Thyroid gland (tissue), 4 donors: ENCODE data around the gene RAVER2.

ENCODE experiments used
- POLR2A ChIP-seq, 2 donors: fragments of 450-650 bp; IDR thresholded peaks; one replicate each; pipeline ENCODE4 v1.6.1; 2017; ENCODE audit warnings: antibody characterized with exemption in 2 of 2, mild to moderate bottlenecking in 2 of 2, moderate library complexity in 1 of 2
- TF ChIP-seq, protein P1 (sequence below), 6 experiments: fragments of 200-600 bp in 3 of 6; fragments of 450-650 bp in 3 of 6; sonication (generic) in 3 of 6; IDR thresholded peaks; one replicate each; pipeline ENCODE4 v1.5.1; 2016 to 2019; ENCODE audit warnings: antibody characterized with exemption in 6 of 6, mild to moderate bottlenecking in 2 of 6, inconsistent platforms in 1 of 6, moderate library complexity in 1 of 6

DNA sequence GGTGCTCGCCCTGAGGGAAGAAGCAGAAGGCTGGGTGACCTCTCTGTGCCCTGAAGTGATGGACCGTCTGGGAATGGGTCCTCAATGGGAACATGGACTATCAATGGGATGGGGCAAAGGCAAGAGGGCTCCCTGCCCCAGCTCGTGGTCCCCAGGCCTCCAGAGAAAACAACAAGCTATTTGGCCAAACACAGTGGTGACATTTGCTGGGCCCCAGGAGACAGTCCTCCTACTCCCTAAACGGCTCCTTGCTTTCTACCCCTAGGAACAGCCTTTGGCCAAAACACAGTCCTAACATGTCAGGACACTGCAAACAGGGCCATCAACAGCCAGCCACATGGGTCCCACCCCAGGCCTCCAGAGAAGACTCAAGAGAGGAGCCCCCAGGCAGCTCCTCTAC, 102.8 kb downstream of the RAVER2 start:
- no peak for TF ChIP-seq POLR2A (IDR thresholded peaks at IDR 0.05)
- TF ChIP-seq, protein P1, sequence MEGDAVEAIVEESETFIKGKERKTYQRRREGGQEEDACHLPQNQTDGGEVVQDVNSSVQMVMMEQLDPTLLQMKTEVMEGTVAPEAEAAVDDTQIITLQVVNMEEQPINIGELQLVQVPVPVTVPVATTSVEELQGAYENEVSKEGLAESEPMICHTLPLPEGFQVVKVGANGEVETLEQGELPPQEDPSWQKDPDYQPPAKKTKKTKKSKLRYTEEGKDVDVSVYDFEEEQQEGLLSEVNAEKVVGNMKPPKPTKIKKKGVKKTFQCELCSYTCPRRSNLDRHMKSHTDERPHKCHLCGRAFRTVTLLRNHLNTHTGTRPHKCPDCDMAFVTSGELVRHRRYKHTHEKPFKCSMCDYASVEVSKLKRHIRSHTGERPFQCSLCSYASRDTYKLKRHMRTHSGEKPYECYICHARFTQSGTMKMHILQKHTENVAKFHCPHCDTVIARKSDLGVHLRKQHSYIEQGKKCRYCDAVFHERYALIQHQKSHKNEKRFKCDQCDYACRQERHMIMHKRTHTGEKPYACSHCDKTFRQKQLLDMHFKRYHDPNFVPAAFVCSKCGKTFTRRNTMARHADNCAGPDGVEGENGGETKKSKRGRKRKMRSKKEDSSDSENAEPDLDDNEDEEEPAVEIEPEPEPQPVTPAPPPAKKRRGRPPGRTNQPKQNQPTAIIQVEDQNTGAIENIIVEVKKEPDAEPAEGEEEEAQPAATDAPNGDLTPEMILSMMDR (IDR thresholded peaks at IDR 0.05) = no peak
